Activated T-cell treated with anti-CD3 and anti-CD28 coated beads, Interleukin-2, amount 50 U/mL, for 4 hours (primary cell): ENCODE measurements around the gene ZNF217. TPM values are rescaled to one million over a fixed set of nuclear protein-coding genes. Genes with fewer than 3 reads are reported as not detected.
"Not testable (repeated sequence)": the region's sequence is repeated elsewhere in the genome, so short reads cannot be mapped to it uniquely, and the experiment has no call there.

ENCODE experiments used
- ATAC-seq, 2 donors: fragments of 200-7000 bp; cut with Tn5 transposase; one replicate each; pipeline ENCODE4 v1.10.0; 2021
- DNase-seq: peaks from one replicate; pipeline ENCODE4 v3.0.0-alpha.2; 2020
- H3K27me3 Mint-ChIP-seq: one replicate; pipeline ENCODE4 v1.8.0; 2021; ENCODE audit warnings: low read depth, mixed read lengths
- H3K36me3 Mint-ChIP-seq: one replicate; pipeline ENCODE4 v1.8.0; 2022; ENCODE audit warnings: mixed read lengths; ENCODE audit not compliant: insufficient read depth
- H3K4me1 Mint-ChIP-seq: one replicate; pipeline ENCODE4 v1.8.0; 2021; ENCODE audit warnings: low read depth, mixed read lengths
- H3K4me3 Mint-ChIP-seq: one replicate; pipeline ENCODE4 v1.8.0; 2021; ENCODE audit warnings: mild to moderate bottlenecking, moderate library complexity, mixed read lengths
- H3K9me3 Mint-ChIP-seq: one replicate; pipeline ENCODE4 v1.8.0; 2021; ENCODE audit warnings: mixed read lengths
- total RNA-seq, 3 donors: library from RNA; stranded (reverse); gene quantifications; one replicate each; pipeline ENCODE4 v1.2.1, GENCODE V29; 2021

Gene ZNF217
- total RNA-seq, 3 donors from 2014 or later = 25.9 to 27.8 (median 26.4) TPM

GRCh38 chr20:53586640-53587039, 7.0 kb downstream of the ZNF217 start:
- Mint-ChIP-seq H3K27me3 (no peaks in the 10 kb centered on the region), H3K36me3 (peaks cover 10% of the 10 kb centered on the region), H3K9me3 (no peaks in the 10 kb centered on the region), H3K4me1 (peaks cover 74% of the 10 kb centered on the region), H3K4me3 (peak overlapping the region; percentile 78)
- ATAC-seq (no peak), DNase-seq (no peak)

GRCh38 chr20:53585910-53586309, 7.7 kb downstream of the ZNF217 start:
- not testable (repeated sequence) for DNase-seq, H3K9me3 Mint-ChIP-seq, ATAC-seq, H3K27me3 Mint-ChIP-seq
- Mint-ChIP-seq H3K36me3 (peaks cover 12% of the 10 kb centered on the region), H3K4me3 (peak overlapping the region; percentile 78), H3K4me1 (peaks cover 76% of the 10 kb centered on the region)

GRCh38 chr20:53585004-53585569, 8.6 kb downstream of the ZNF217 start:
- Mint-ChIP-seq H3K4me3 (peak overlapping the region; percentile 78), H3K4me1 (peaks cover 79% of the 10 kb centered on the region), H3K36me3 (peaks cover 16% of the 10 kb centered on the region)
- H3K27me3 Mint-ChIP-seq, H3K9me3 Mint-ChIP-seq, DNase-seq: not testable (repeated sequence)
- peak; percentile 44 to 63 for ATAC-seq

GRCh38 chr20:53584550-53584913, 9.1 kb downstream of the ZNF217 start:
- not testable (repeated sequence) for H3K9me3 Mint-ChIP-seq, H3K27me3 Mint-ChIP-seq, DNase-seq, ATAC-seq
- Mint-ChIP-seq H3K4me1 (peaks cover 80% of the 10 kb centered on the region), H3K4me3 (peak overlapping the region; percentile 78), H3K36me3 (peaks cover 20% of the 10 kb centered on the region)

GRCh38 chr20:53583660-53584549, 9.7 kb downstream of the ZNF217 start:
- H3K4me3 Mint-ChIP-seq = peak overlapping the region; percentile 78
- not testable (repeated sequence) for H3K27me3 Mint-ChIP-seq, DNase-seq, H3K9me3 Mint-ChIP-seq, ATAC-seq
- peaks cover 80% of the 10 kb centered on the region for H3K4me1 Mint-ChIP-seq
- peaks cover 20% of the 10 kb centered on the region for H3K36me3 Mint-ChIP-seq

- Mint-ChIP-seq H3K36me3 (peaks cover 24% of the 10 kb centered on the region), H3K4me1 (peaks cover 86% of the 10 kb centered on the region), H3K4me3 (peak overlapping the region; percentile 78), H3K27me3 (no peaks in the 10 kb centered on the region), H3K9me3 (no peaks in the 10 kb centered on the region)
- ATAC-seq (peak; percentile 55 to 65), DNase-seq (peak; percentile 33)
Observed at GRCh38 chr20:53582574-53583351, 10.9 kb downstream of the ZNF217 start.

- ATAC-seq (no peak), DNase-seq (no peak)
- no peaks in the 10 kb centered on the region for H3K27me3 Mint-ChIP-seq
- H3K4me3 Mint-ChIP-seq = peak overlapping the region; percentile 78
- peaks cover 91% of the 10 kb centered on the region for H3K4me1 Mint-ChIP-seq
- H3K9me3 Mint-ChIP-seq = no peaks in the 10 kb centered on the region
- peaks cover 27% of the 10 kb centered on the region for H3K36me3 Mint-ChIP-seq
Observed at GRCh38 chr20:53582251-53582570, 11.4 kb downstream of the ZNF217 start.

GRCh38 chr20:53581444-53582250, 12.0 kb downstream of the ZNF217 start:
- H3K9me3 Mint-ChIP-seq = no peaks in the 10 kb centered on the region
- ATAC-seq (no peak), DNase-seq (no peak)
- no peaks in the 10 kb centered on the region for H3K27me3 Mint-ChIP-seq
- H3K4me1 Mint-ChIP-seq = peaks cover 92% of the 10 kb centered on the region
- H3K36me3 Mint-ChIP-seq = peaks cover 31% of the 10 kb centered on the region
- H3K4me3 Mint-ChIP-seq = peak overlapping the region; percentile 78

GRCh38 chr20:53580376-53581111, 13.1 kb downstream of the ZNF217 start:
- no peak for ATAC-seq
- Mint-ChIP-seq H3K4me3 (peak overlapping the region; percentile 78), H3K36me3 (peaks cover 42% of the 10 kb centered on the region), H3K9me3 (no peaks in the 10 kb centered on the region), H3K4me1 (peaks cover 92% of the 10 kb centered on the region), H3K27me3 (no peaks in the 10 kb centered on the region)
- DNase-seq = no peak

- Mint-ChIP-seq H3K4me3 (peak overlapping the region; percentile 78), H3K27me3 (no peaks in the 10 kb centered on the region), H3K4me1 (peaks cover 92% of the 10 kb centered on the region), H3K36me3 (peaks cover 49% of the 10 kb centered on the region), H3K9me3 (no peaks in the 10 kb centered on the region)
- ATAC-seq (peak; percentile 24 to 34), DNase-seq (no peak)
Observed at GRCh38 chr20:53579581-53580375, 13.9 kb downstream of the ZNF217 start.

GRCh38 chr20:53579266-53579580, 14.4 kb downstream of the ZNF217 start:
- no peak for DNase-seq
- Mint-ChIP-seq H3K27me3 (no peaks in the 10 kb centered on the region), H3K4me3 (peak overlapping the region; percentile 78), H3K4me1 (peaks cover 91% of the 10 kb centered on the region), H3K9me3 (no peaks in the 10 kb centered on the region), H3K36me3 (peaks cover 54% of the 10 kb centered on the region)
- ATAC-seq = peak; percentile 3 to 6

- peaks cover 90% of the 10 kb centered on the region for H3K4me1 Mint-ChIP-seq
- peak; percentile 50 for DNase-seq
- no peaks in the 10 kb centered on the region for H3K9me3 Mint-ChIP-seq
- peak; percentile 51 to 52 for ATAC-seq
- peak overlapping the region; percentile 78 for H3K4me3 Mint-ChIP-seq
- H3K36me3 Mint-ChIP-seq = peaks cover 56% of the 10 kb centered on the region
- H3K27me3 Mint-ChIP-seq = no peaks in the 10 kb centered on the region
Observed at GRCh38 chr20:53578492-53579222, 15.0 kb downstream of the ZNF217 start.
